HepG2 (cell line): ENCODE measurements around the gene BTN1A1. TPM values are rescaled to one million over a fixed set of nuclear protein-coding genes. Genes with fewer than 3 reads are reported as not detected.

Experiments used
- ATF4 ChIP-seq, 2 experiments: fragments of 450-650 bp in 1 of 2; sonication (generic) in 1 of 2; formaldehyde crosslinking; IDR thresholded peaks; 2 replicates each; pipeline versions ENCODE4 v1.5.0 to v1.8.0; 2020 to 2022; ENCODE audit warnings: mild to moderate bottlenecking in 1 of 2, missing genetic modification reagents in 1 of 2
- CHCHD3 ChIP-seq: sonication (generic); formaldehyde crosslinking; IDR thresholded peaks from 2 replicates; pipeline ENCODE4 v1.8.0; 2022; ENCODE audit warnings: mild to moderate bottlenecking, missing genetic modification reagents, moderate library complexity
- HNF1B ChIP-seq: sonication (generic); formaldehyde crosslinking; IDR thresholded peaks from 2 replicates; pipeline ENCODE4 v1.5.1; 2020; ENCODE audit warnings: mild to moderate bottlenecking, moderate library complexity, missing genetic modification reagents
- ISL2 ChIP-seq: sonication (generic); formaldehyde crosslinking; IDR thresholded peaks from 2 replicates; pipeline ENCODE4 v1.5.0; 2020; ENCODE audit warnings: missing genetic modification reagents
- JDP2 ChIP-seq: sonication (generic); formaldehyde crosslinking; IDR thresholded peaks from 2 replicates; pipeline ENCODE4 v1.8.1; 2022; ENCODE audit warnings: missing genetic modification reagents, borderline replicate concordance
- NFE2L1 ChIP-seq: sonication (generic); formaldehyde crosslinking; IDR thresholded peaks from 2 replicates; pipeline ENCODE4 v1.4.0; 2020; ENCODE audit warnings: missing genetic modification reagents, mild to moderate bottlenecking, borderline replicate concordance
- SKIL ChIP-seq: sonication (generic); formaldehyde crosslinking; IDR thresholded peaks from 2 replicates; pipeline ENCODE4 v1.8.0; 2022; ENCODE audit warnings: missing genetic modification reagents, mild to moderate bottlenecking, moderate library complexity, borderline replicate concordance
- SNAPC5 ChIP-seq: sonication (generic); formaldehyde crosslinking; IDR thresholded peaks from 2 replicates; pipeline ENCODE4 v1.8.1; 2023; ENCODE audit warnings: mild to moderate bottlenecking, missing genetic modification reagents, borderline replicate concordance
- SOX6 ChIP-seq, 2 experiments: fragments of 450-650 bp in 1 of 2; sonication (generic) in 1 of 2; formaldehyde crosslinking in 1 of 2; IDR thresholded peaks; 2 replicates each; pipeline versions ENCODE4 v1.4.0 to v1.6.1; 2017 to 2020; ENCODE audit warnings: antibody characterized with exemption in 1 of 2, mild to moderate bottlenecking in 1 of 2, missing genetic modification reagents in 1 of 2
- TFE3 ChIP-seq: IDR thresholded peaks from 2 replicates; pipeline ENCODE4 v1.6.1; 2016
- ZBTB33 ChIP-seq: sonication (generic); formaldehyde crosslinking; IDR thresholded peaks from 2 replicates; pipeline ENCODE4 v1.4.0; 2020; ENCODE audit warnings: missing genetic modification reagents
- ZFP82 ChIP-seq: sonication (generic); formaldehyde crosslinking; IDR thresholded peaks from 2 replicates; pipeline ENCODE4 v1.5.1; 2020; ENCODE audit warnings: mild to moderate bottlenecking, missing genetic modification reagents, borderline replicate concordance
- ZNF256 ChIP-seq: sonication (generic); formaldehyde crosslinking; conservative IDR thresholded peaks from 2 replicates; pipeline ENCODE4 v1.4.0; 2020; ENCODE audit warnings: missing genetic modification reagents
- ZNF430 ChIP-seq: sonication (generic); formaldehyde crosslinking; IDR thresholded peaks from 2 replicates; pipeline ENCODE4 v1.9.0; 2021; ENCODE audit warnings: mild to moderate bottlenecking, missing genetic modification reagents
- ZNF709 ChIP-seq: sonication (generic); formaldehyde crosslinking; IDR thresholded peaks from 2 replicates; pipeline ENCODE4 v1.5.0; 2020; ENCODE audit warnings: mild to moderate bottlenecking, missing genetic modification reagents
- polyA plus RNA-seq, 8 experiments: library from polyadenylated mRNA; depleted of rRNA in 3 of 8; stranded (reverse) in 7 of 8; unstranded in 1 of 8; fragments of >200 nt; fragmentation: Illumina TruSeq in 4 of 8; extraction: Trizol in 4 of 8; gene quantifications; 2 replicates each; pipeline versions ENCODE4 v1.2.1 to v1.2.3, GENCODE V29; 2011 to 2016; ENCODE audit warnings: low read depth in 4 of 8, missing spikeins in 1 of 8, mixed read lengths in 1 of 8; ENCODE audit not compliant: insufficient read depth in 1 of 8
- total RNA-seq, 5 experiments: library from RNA; depleted of rRNA; stranded (reverse); fragments of >200 nt; fragmentation: Illumina TruSeq; extraction: Trizol; gene quantifications; 2 replicates each; pipeline ENCODE4 v1.2.3, GENCODE V29; 2016; ENCODE audit warnings: low read depth in 1 of 5
- TF ChIP-seq, protein P1 (sequence below): sonication (generic); formaldehyde crosslinking; IDR thresholded peaks from 2 replicates; pipeline ENCODE4 v1.5.0; 2020; ENCODE audit warnings: mild to moderate bottlenecking, missing genetic modification reagents

The BTN1A1 gene
- total and polyA plus RNA-seq, 2 of the 13 experiments (the other 11 are each of a cell fraction or from before 2014, with no cell fraction given) = 0.04 TPM; not detected in 1

DNA sequence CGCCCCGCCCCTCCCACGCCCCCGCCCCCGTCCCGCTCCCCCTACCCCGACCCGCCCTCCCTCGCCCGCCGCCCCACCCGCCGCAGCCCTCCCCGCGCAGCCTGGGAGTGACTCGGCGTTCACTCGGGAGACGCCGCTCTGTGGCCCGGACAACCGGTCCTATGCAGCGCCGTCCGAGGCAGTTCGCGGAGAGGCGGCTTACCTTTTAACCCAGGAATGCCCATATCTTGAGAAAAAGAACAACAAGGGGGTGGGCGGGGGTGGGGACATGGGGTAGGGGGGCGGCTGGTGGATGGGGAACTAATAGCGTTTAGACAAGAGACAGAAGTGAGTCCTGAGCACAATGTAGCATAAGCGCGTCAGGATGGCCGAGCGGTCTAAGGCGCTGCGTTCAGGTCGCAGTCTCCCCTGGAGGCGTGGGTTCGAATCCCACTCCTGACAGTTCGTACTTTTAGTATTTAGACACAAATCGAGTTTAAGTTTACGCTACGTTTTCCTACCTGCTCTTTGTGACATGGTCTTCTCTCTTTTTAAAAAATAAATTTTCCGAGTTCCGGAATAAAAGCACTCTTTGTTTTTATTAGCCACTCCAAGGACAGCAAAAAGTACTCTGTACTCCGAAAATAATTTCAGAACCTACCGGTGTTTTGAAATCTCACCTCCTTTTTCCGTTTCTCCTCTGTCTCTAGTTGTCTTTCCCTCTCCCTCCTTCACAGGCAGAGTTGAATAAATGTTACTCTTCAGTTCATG is 20.9 kb downstream of the BTN1A1 start (continued):
- TF ChIP-seq ZFP82 (CRISPR knock-in tag) = no peak
- TF ChIP-seq, protein P1, sequence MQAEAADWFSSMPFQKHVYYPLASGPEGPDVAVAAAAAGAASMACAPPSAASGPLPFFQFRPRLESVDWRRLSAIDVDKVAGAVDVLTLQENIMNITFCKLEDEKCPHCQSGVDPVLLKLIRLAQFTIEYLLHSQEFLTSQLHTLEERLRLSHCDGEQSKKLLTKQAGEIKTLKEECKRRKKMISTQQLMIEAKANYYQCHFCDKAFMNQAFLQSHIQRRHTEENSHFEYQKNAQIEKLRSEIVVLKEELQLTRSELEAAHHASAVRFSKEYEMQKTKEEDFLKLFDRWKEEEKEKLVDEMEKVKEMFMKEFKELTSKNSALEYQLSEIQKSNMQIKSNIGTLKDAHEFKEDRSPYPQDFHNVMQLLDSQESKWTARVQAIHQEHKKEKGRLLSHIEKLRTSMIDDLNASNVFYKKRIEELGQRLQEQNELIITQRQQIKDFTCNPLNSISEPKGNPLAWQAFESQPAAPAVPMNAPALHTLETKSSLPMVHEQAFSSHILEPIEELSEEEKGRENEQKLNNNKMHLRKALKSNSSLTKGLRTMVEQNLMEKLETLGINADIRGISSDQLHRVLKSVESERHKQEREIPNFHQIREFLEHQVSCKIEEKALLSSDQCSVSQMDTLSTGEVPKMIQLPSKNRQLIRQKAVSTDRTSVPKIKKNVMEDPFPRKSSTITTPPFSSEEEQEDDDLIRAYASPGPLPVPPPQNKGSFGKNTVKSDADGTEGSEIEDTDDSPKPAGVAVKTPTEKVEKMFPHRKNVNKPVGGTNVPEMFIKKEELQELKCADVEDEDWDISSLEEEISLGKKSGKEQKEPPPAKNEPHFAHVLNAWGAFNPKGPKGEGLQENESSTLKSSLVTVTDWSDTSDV (CRISPR knock-in tag) = no peak
- TF ChIP-seq TFE3 = peak; percentile 38; the same call in 1 of the 2 replicates
- TF ChIP-seq ATF4 (CRISPR knock-in tag; IDR thresholded peaks at IDR 0.05) = 0 out of 4 replicates have a peak, but pooled peaks of 1 of the 2 experiments have one; percentile 29
- peak; percentile 45; the same call in 1 of the 2 replicates for TF ChIP-seq ISL2 (CRISPR knock-in tag)
- no peak for TF ChIP-seq ZNF430 (CRISPR knock-in tag)
- peak; percentile 47 for TF ChIP-seq ZBTB33
- no peak for TF ChIP-seq HNF1B (CRISPR knock-in tag)
- TF ChIP-seq SOX6 (IDR thresholded peaks at IDR 0.05) = no peak
- no peak for TF ChIP-seq SOX6 (CRISPR knock-in tag; IDR thresholded peaks at IDR 0.05)
- TF ChIP-seq ZNF256 (CRISPR knock-in tag) = 0 out of 2 replicates have a peak, but pooled peaks have one; percentile 65
- TF ChIP-seq ZNF709 = no peak
- no peak for TF ChIP-seq SKIL (CRISPR knock-in tag)
- TF ChIP-seq SNAPC5 (CRISPR knock-in tag) = no peak
- no peak for TF ChIP-seq NFE2L1 (CRISPR knock-in tag)
- TF ChIP-seq JDP2 (CRISPR knock-in tag) = no peak
- no peak for TF ChIP-seq CHCHD3 (CRISPR knock-in tag)
